HepG2 (cell line): ENCODE results near the gene NAMPT. TPM values are rescaled to one million over a fixed set of nuclear protein-coding genes. Genes with fewer than 3 reads are reported as not detected.
A peak's percentile ranks its signal among the peaks of the same experiment; 100 is the strongest.

ENCODE experiments used
- ARHGAP35 ChIP-seq: sonication (generic); formaldehyde crosslinking; IDR thresholded peaks from 2 replicates; pipeline ENCODE4 v1.9.0; 2022; ENCODE audit warnings: mild to moderate bottlenecking, inconsistent platforms, moderate library complexity, missing genetic modification reagents, borderline replicate concordance
- BCL6 ChIP-seq: IDR thresholded peaks from 2 replicates; pipeline ENCODE4 v1.6.1; 2016; ENCODE audit warnings: missing genetic modification reagents, missing compliant biosample characterization
- BORCS8-MEF2B ChIP-seq: sonication (generic); formaldehyde crosslinking; IDR thresholded peaks from 2 replicates; pipeline ENCODE4 v1.8.0; 2022; ENCODE audit warnings: mild to moderate bottlenecking, missing genetic modification reagents
- CBX2 ChIP-seq, 2 experiments: fragments of 200-600 bp in 1 of 2; sonication (generic); formaldehyde crosslinking in 1 of 2; IDR thresholded peaks; 2 replicates each; pipeline versions ENCODE4 v1.7.0 to v1.8.1; 2018 to 2022; ENCODE audit warnings: low read depth in 2 of 2, low read length in 1 of 2, mild to moderate bottlenecking in 1 of 2, missing genetic modification reagents in 1 of 2
- HCFC1 ChIP-seq: fragments of 150-350 bp; IDR thresholded peaks from 2 replicates; pipeline ENCODE4 v1.6.1; 2014; ENCODE audit warnings: low read depth, low read length
- HNF4A ChIP-seq: sonication (generic); formaldehyde crosslinking; IDR thresholded peaks from 2 replicates; pipeline ENCODE4 v1.4.0; 2020; ENCODE audit warnings: missing genetic modification reagents
- KLF13 ChIP-seq: sonication (generic); formaldehyde crosslinking; IDR thresholded peaks from 2 replicates; pipeline ENCODE4 v1.4.0; 2020; ENCODE audit warnings: mild to moderate bottlenecking, missing genetic modification reagents
- MAZ ChIP-seq, 2 experiments: sonication (generic) in 1 of 2; formaldehyde crosslinking in 1 of 2; IDR thresholded peaks; 2 replicates each; pipeline versions ENCODE4 v1.5.0 to v1.6.1; 2012 to 2020; ENCODE audit warnings: low read depth in 2 of 2, mild to moderate bottlenecking in 2 of 2, borderline replicate concordance in 1 of 2, improper control_type of control experiment in 1 of 2, low read length in 1 of 2, missing genetic modification reagents in 1 of 2, moderate library complexity in 1 of 2
- MYC ChIP-seq: sonication (generic); formaldehyde crosslinking; IDR thresholded peaks from 2 replicates; pipeline ENCODE4 v1.9.0; 2021; ENCODE audit warnings: missing genetic modification reagents, borderline replicate concordance
- MZF1 ChIP-seq: sonication (generic); formaldehyde crosslinking; IDR thresholded peaks from 2 replicates; pipeline ENCODE4 v1.8.1; 2023; ENCODE audit warnings: mild to moderate bottlenecking, missing genetic modification reagents, borderline replicate concordance
- NR2F2 ChIP-seq: IDR thresholded peaks from 2 replicates; pipeline ENCODE4 v1.6.1; 2012; ENCODE audit warnings: low read depth, inconsistent platforms, borderline replicate concordance
- PHF5A ChIP-seq: IDR thresholded peaks from one replicate; pipeline ENCODE4 v1.6.1; 2018; ENCODE audit warnings: low read depth, missing genetic modification reagents; ENCODE audit not compliant: unreplicated experiment
- RARA ChIP-seq: IDR thresholded peaks from 2 replicates; pipeline ENCODE4 v1.6.1; 2016; ENCODE audit warnings: missing genetic modification reagents, missing compliant biosample characterization
- SMC3 ChIP-seq: IDR thresholded peaks from 2 replicates; pipeline ENCODE4 v1.6.1; 2011; ENCODE audit warnings: low read length, improper control_type of control experiment
- STAT5B ChIP-seq: sonication (generic); formaldehyde crosslinking; IDR thresholded peaks from 2 replicates; pipeline ENCODE4 v1.4.0; 2020; ENCODE audit warnings: missing genetic modification reagents
- YEATS4 ChIP-seq: sonication (generic); formaldehyde crosslinking; IDR thresholded peaks from 2 replicates; pipeline ENCODE4 v1.4.0; 2020; ENCODE audit warnings: missing genetic modification reagents, borderline replicate concordance
- ZBTB3 ChIP-seq: sonication (generic); formaldehyde crosslinking; IDR thresholded peaks from 2 replicates; pipeline ENCODE4 v1.4.0; 2020; ENCODE audit warnings: low read depth, mild to moderate bottlenecking, moderate library complexity, missing genetic modification reagents, borderline replicate concordance
- ZMYM2 ChIP-seq: sonication (generic); formaldehyde crosslinking; IDR thresholded peaks from 2 replicates; pipeline ENCODE4 v1.8.0; 2022; ENCODE audit warnings: mild to moderate bottlenecking, missing genetic modification reagents
- ZNF674 ChIP-seq: sonication (generic); formaldehyde crosslinking; IDR thresholded peaks from 2 replicates; pipeline ENCODE4 v1.5.0; 2020; ENCODE audit warnings: low read depth, mild to moderate bottlenecking, missing genetic modification reagents
- ZNF747 ChIP-seq: sonication (generic); formaldehyde crosslinking; IDR thresholded peaks from 2 replicates; pipeline ENCODE4 v1.8.1; 2023; ENCODE audit warnings: missing genetic modification reagents, mild to moderate bottlenecking, borderline replicate concordance
- ZNF749 ChIP-seq: sonication (generic); formaldehyde crosslinking; IDR thresholded peaks from 2 replicates; pipeline ENCODE4 v1.8.0; 2022; ENCODE audit warnings: mild to moderate bottlenecking, missing genetic modification reagents, moderate library complexity, borderline replicate concordance
- polyA plus RNA-seq, 8 experiments: library from polyadenylated mRNA; depleted of rRNA in 3 of 8; stranded (reverse) in 7 of 8; unstranded in 1 of 8; fragments of >200 nt; fragmentation: Illumina TruSeq in 4 of 8; extraction: Trizol in 4 of 8; gene quantifications; 2 replicates each; pipeline versions ENCODE4 v1.2.1 to v1.2.3, GENCODE V29; 2011 to 2016; ENCODE audit warnings: low read depth in 4 of 8, missing spikeins in 1 of 8, mixed read lengths in 1 of 8; ENCODE audit not compliant: insufficient read depth in 1 of 8
- total RNA-seq, 5 experiments: library from RNA; depleted of rRNA; stranded (reverse); fragments of >200 nt; fragmentation: Illumina TruSeq; extraction: Trizol; gene quantifications; 2 replicates each; pipeline ENCODE4 v1.2.3, GENCODE V29; 2016; ENCODE audit warnings: low read depth in 1 of 5
- TF ChIP-seq, protein P1 (sequence below): sonication (generic); formaldehyde crosslinking; IDR thresholded peaks from 2 replicates; pipeline ENCODE4 v1.4.0; 2020; ENCODE audit warnings: mild to moderate bottlenecking, missing genetic modification reagents

The NAMPT gene
- total and polyA plus RNA-seq, 2 of the 13 experiments (the other 11 are each of a cell fraction or from before 2014, with no cell fraction given): 15.8 to 67.7 TPM

DNA sequence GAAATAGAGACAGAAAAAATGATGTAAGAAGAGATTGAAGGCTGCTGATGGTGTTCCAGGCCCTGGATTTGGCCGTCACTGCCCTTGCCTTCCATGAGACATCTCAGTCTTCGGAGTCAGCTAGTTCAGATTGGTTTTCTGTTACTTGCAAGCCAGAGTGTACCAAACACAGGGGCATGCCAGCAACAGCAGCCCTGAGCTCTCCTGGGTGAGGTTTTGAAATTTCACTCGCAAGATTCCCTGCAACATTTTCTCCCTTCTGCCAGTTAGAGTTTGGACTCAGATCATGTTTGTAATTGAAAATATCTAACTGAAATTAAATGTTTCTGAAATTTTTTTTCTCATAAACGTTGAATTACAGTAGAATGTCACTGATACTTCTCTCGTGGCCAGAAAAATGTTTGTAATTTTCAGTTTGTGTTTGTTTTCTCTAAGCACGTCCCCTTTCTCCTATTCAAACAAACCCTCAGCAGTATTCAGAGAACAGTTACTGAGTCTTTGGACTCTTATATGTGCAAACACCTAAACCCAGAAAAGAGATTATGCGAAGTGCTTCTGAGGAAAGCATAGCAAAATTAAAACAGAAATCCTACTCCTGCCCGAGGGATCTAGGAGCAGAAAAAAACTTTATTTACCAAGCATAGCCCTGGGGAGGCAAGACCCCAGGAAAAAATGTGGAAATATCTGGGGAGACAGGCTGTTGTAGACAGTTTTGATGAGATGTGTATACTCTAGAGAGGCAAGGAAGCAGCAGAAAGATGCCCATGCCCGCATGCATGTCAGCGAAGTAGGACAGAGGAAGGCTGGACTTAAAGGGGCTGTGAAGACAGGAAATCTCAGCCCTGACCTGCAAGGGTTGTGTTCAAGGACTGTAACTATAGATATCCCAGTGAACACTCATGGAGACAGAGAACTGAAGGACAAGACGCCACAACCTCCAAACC is 43.0 kb upstream of the NAMPT start (continued):
- TF ChIP-seq, protein P1, sequence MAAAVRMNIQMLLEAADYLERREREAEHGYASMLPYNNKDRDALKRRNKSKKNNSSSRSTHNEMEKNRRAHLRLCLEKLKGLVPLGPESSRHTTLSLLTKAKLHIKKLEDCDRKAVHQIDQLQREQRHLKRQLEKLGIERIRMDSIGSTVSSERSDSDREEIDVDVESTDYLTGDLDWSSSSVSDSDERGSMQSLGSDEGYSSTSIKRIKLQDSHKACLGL (CRISPR knock-in tag): no peak
- no peak for TF ChIP-seq STAT5B (CRISPR knock-in tag)
- TF ChIP-seq HCFC1: no peak
- no peak for TF ChIP-seq SMC3
- TF ChIP-seq RARA: no peak
- no peak for TF ChIP-seq ARHGAP35 (CRISPR knock-in tag)
- peak; percentile 27; the same call in 1 of the 2 replicates for TF ChIP-seq NR2F2
- TF ChIP-seq MAZ (IDR thresholded peaks at IDR 0.05; ENCODE audit: borderline replicate concordance, low read depth, low read length): no peak
- no peak for TF ChIP-seq MAZ (CRISPR knock-in tag; IDR thresholded peaks at IDR 0.05; ENCODE audit: low read depth)
- no peak for TF ChIP-seq YEATS4 (CRISPR knock-in tag)
- peak; percentile 32; the same call in 1 of the 2 replicates for TF ChIP-seq BCL6 (CRISPR knock-in tag)
- TF ChIP-seq CBX2 (IDR thresholded peaks at IDR 0.05; ENCODE audit: low read depth, low read length): no peak
- TF ChIP-seq CBX2 (CRISPR knock-in tag; IDR thresholded peaks at IDR 0.05; ENCODE audit: low read depth): no peak
- TF ChIP-seq KLF13 (CRISPR knock-in tag): no peak
- no peak for TF ChIP-seq ZNF747
- TF ChIP-seq ZMYM2: no peak
- TF ChIP-seq HNF4A (CRISPR knock-in tag): 0 out of 2 replicates have a peak, but pooled peaks have one; percentile 17
- no peak for TF ChIP-seq ZBTB3
- no peak for TF ChIP-seq MYC (CRISPR knock-in tag)
- TF ChIP-seq MZF1 (CRISPR knock-in tag): no peak
- TF ChIP-seq ZNF749 (CRISPR knock-in tag): no peak
- no peak for TF ChIP-seq ZNF674
- no peak for TF ChIP-seq PHF5A (CRISPR knock-in tag)
- TF ChIP-seq BORCS8-MEF2B (CRISPR knock-in tag): no peak
